ENCODE measurements around the gene C6orf120.

The C6orf120 gene

GRCh38 chr6:169724494-169725124 lies 22.7 kb downstream of the C6orf120 start, which contains the start of gene PHF10:
Gene PHF10, minus strand, starts transcription at chr6:169724500. Its CDS starts 569 bp downstream, at chr6:169723931.
- Histone ChIP-seq H3K4me1 (ENCODE audit: control insufficient read depth, insufficient read depth, low read length) (peaks cover 8% of the 10 kb centered on the region), H3K27ac (ENCODE audit: low read length) (peak within 1 kb of the TSS; percentile 70), H3K4me3 (ENCODE audit: low read length in 2 of 2) (peak within 1 kb of the TSS; percentile 80 to 84), H3K9ac (ENCODE audit: low read length in 2 of 2) (peak within 1 kb of the TSS; percentile 75 to 84), H3K27me3 (ENCODE audit: control insufficient read depth in 1 of 2, insufficient read depth in 2 of 2, low read length in 2 of 2) (no peaks in the 10 kb centered on the region), H3K36me3 (ENCODE audit: control insufficient read depth in 2 of 2, insufficient read depth in 2 of 2, low read length in 2 of 2) (no peaks in the 10 kb centered on the region), H3K9me3 (ENCODE audit: control insufficient read depth in 2 of 2, low read length in 2 of 2) (no peaks in the 10 kb centered on the region)

DNA sequence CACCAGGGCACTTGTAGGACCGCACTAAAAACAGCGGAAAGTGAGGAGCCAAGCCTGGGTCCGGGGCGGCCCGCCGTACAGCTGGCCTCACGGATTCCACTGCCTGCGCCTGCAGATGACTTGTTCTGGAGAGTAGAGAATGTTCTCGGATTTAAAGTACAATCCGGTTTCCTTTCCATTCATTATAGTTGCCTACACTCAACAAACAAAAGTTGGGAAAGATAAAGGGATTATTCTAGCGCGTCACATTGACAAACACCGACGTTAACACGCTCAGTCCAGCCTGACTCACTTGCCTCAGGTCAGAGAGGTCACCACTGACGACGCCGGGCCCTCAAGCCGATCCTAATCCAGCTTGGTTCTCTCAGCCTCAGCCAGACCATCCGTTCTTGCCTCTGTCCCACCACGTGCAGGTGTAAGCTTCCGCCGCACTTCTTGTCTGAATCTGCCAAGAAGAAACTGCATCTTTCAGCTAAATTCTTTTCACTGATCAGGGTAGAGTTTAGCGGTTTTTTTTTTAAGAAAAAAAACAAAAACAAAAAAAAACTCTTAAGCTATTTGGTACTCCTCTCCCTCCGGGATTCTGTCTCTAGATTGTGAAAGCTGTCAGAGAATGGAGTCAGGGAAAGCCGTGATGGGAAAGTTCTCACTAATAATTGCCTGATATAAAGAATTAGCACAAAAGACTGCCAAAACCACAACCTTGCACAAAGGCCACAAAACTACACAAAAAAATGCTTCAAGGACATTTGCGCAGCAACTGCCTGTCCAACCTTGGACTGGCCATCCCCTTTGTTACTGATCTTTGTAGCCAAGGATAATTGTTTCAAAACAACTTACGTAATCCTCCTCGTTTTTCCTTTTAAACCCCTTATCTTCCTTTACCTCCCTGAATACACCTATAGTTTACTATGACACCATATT lies 23.5 kb downstream of the C6orf120 start:
- Histone ChIP-seq H3K4me1 (ENCODE audit: control insufficient read depth, insufficient read depth, low read length) (peaks cover 8% of the 10 kb centered on the region), H3K27me3 (ENCODE audit: control insufficient read depth in 1 of 2, insufficient read depth in 2 of 2, low read length in 2 of 2) (no peaks in the 10 kb centered on the region), H3K4me3 (ENCODE audit: low read length in 2 of 2) (peak overlapping the region; percentile 73 to 75), H3K27ac (ENCODE audit: low read length) (peak overlapping the region; percentile 64), H3K36me3 (ENCODE audit: control insufficient read depth in 2 of 2, insufficient read depth in 2 of 2, low read length in 2 of 2) (no peaks in the 10 kb centered on the region), H3K9me3 (ENCODE audit: control insufficient read depth in 2 of 2, low read length in 2 of 2) (no peaks in the 10 kb centered on the region), H3K9ac (ENCODE audit: low read length in 2 of 2) (peak overlapping the region; percentile 55 to 75)

GRCh38 chr6:169726049-169726400 lies 24.1 kb downstream of the C6orf120 start:
- Histone ChIP-seq H3K9me3 (ENCODE audit: control insufficient read depth in 2 of 2, low read length in 2 of 2) (no peaks in the 10 kb centered on the region), H3K27ac (ENCODE audit: low read length) (no peak overlapping the region), H3K27me3 (ENCODE audit: control insufficient read depth in 1 of 2, insufficient read depth in 2 of 2, low read length in 2 of 2) (no peaks in the 10 kb centered on the region), H3K36me3 (ENCODE audit: control insufficient read depth in 2 of 2, insufficient read depth in 2 of 2, low read length in 2 of 2) (no peaks in the 10 kb centered on the region), H3K4me1 (ENCODE audit: control insufficient read depth, insufficient read depth, low read length) (peaks cover 8% of the 10 kb centered on the region), H3K4me3 (ENCODE audit: low read length in 2 of 2) (no peak overlapping the region), H3K9ac (ENCODE audit: low read length in 2 of 2) (no peak overlapping the region)

DNA sequence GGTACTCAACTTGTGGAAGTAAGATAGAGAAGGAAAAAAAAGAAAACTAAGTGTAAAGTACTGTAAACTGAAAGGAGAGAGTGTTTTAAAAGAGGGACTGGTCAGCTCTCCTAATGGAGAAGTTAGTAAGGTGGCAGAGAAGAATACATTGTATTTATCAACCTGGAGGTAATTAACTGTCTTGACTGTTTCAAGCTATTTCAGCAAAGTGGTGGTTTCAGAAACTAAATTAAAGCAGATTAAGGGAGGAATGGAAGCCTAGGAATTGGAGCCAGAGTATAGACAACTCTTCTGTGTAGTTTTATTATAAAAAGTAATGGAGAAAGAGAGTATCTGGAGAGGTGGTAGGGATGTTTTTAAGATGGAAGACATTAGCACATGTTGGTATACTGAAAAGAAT lies 25.0 kb downstream of the C6orf120 start:
- Histone ChIP-seq H3K27me3 (ENCODE audit: control insufficient read depth in 1 of 2, insufficient read depth in 2 of 2, low read length in 2 of 2) (no peaks in the 10 kb centered on the region), H3K36me3 (ENCODE audit: control insufficient read depth in 2 of 2, insufficient read depth in 2 of 2, low read length in 2 of 2) (no peaks in the 10 kb centered on the region), H3K27ac (ENCODE audit: low read length) (no peak overlapping the region), H3K4me1 (ENCODE audit: control insufficient read depth, insufficient read depth, low read length) (peaks cover 8% of the 10 kb centered on the region), H3K9me3 (ENCODE audit: control insufficient read depth in 2 of 2, low read length in 2 of 2) (no peaks in the 10 kb centered on the region), H3K9ac (ENCODE audit: low read length in 2 of 2) (no peak overlapping the region), H3K4me3 (ENCODE audit: low read length in 2 of 2) (no peak overlapping the region)

DNA sequence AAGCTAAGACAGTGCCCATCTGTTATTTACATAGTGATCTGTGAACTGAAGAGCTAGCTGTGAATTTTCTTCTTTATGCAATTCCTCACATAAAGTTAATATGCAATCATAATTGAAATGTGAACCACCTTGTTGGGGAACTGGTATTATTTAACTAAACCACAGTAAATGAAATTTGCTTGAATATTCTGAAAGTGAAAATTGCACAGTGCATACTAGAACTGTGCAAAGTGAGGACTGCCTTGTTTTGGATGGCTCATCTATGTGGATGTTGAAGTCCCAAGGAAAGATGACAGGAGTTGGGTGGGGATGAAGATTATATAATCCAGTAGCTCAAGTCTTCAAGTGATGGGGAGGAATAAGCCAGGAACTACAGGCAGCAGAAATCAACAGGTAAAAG lies 28.0 kb downstream of the C6orf120 start:
- H3K4me3 ChIP-seq (ENCODE audit: low read length in 2 of 2): no peak overlapping the region
- H3K9ac ChIP-seq (ENCODE audit: low read length in 2 of 2): no peak overlapping the region
- H3K27ac ChIP-seq (ENCODE audit: low read length): no peak overlapping the region
- peaks cover 3% of the 10 kb centered on the region for H3K4me1 ChIP-seq (ENCODE audit: control insufficient read depth, insufficient read depth, low read length)
- no peaks in the 10 kb centered on the region for H3K36me3 ChIP-seq (ENCODE audit: control insufficient read depth in 2 of 2, insufficient read depth in 2 of 2, low read length in 2 of 2)
- no peaks in the 10 kb centered on the region for H3K27me3 ChIP-seq (ENCODE audit: control insufficient read depth in 1 of 2, insufficient read depth in 2 of 2, low read length in 2 of 2)
- H3K9me3 ChIP-seq (ENCODE audit: control insufficient read depth in 2 of 2, low read length in 2 of 2): no peaks in the 10 kb centered on the region

- Histone ChIP-seq H3K27ac (ENCODE audit: low read length) (no peak overlapping the region), H3K4me1 (ENCODE audit: control insufficient read depth, insufficient read depth, low read length) (peaks cover 5% of the 10 kb centered on the region), H3K4me3 (ENCODE audit: low read length in 2 of 2) (no peak overlapping the region), H3K9me3 (ENCODE audit: control insufficient read depth in 2 of 2, low read length in 2 of 2) (no peaks in the 10 kb centered on the region), H3K9ac (ENCODE audit: low read length in 2 of 2) (no peak overlapping the region), H3K27me3 (ENCODE audit: control insufficient read depth in 1 of 2, insufficient read depth in 2 of 2, low read length in 2 of 2) (no peaks in the 10 kb centered on the region), H3K36me3 (ENCODE audit: control insufficient read depth in 2 of 2, insufficient read depth in 2 of 2, low read length in 2 of 2) (no peaks in the 10 kb centered on the region)
Observed at GRCh38 chr6:169738204-169738975, 36.5 kb downstream of the C6orf120 start.

- Histone ChIP-seq H3K27ac (ENCODE audit: low read length) (no peak overlapping the region), H3K27me3 (ENCODE audit: control insufficient read depth in 1 of 2, insufficient read depth in 2 of 2, low read length in 2 of 2) (no peaks in the 10 kb centered on the region), H3K4me1 (ENCODE audit: control insufficient read depth, insufficient read depth, low read length) (peaks cover 5% of the 10 kb centered on the region), H3K9me3 (ENCODE audit: control insufficient read depth in 2 of 2, low read length in 2 of 2) (no peaks in the 10 kb centered on the region), H3K4me3 (ENCODE audit: low read length in 2 of 2) (no peak overlapping the region), H3K9ac (ENCODE audit: low read length in 2 of 2) (no peak overlapping the region), H3K36me3 (ENCODE audit: control insufficient read depth in 2 of 2, insufficient read depth in 2 of 2, low read length in 2 of 2) (no peaks in the 10 kb centered on the region)
Observed at GRCh38 chr6:169738976-169739529, 37.1 kb downstream of the C6orf120 start.

DNA sequence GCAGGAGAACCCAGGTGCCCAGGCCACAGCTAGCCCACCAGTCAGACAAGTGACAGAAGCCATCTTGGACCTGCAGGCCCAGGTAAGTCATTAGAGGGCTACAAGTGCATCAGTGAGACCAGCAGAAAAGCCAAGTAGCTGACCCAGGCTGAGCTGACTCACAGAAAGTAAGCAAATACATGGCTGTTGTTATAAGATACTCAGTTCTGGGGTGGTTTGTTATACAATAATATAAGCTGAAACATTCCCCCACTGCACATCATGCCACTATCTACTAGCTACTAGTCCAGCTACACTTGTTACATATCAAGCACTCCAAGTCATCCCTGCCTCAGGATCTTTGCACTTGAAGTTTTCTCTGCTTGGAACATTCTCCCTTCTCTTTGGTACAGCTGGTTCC lies 39.4 kb downstream of the C6orf120 start:
- H3K27ac ChIP-seq (ENCODE audit: low read length): no peak overlapping the region
- H3K9ac ChIP-seq (ENCODE audit: low read length in 2 of 2): no peak overlapping the region
- H3K27me3 ChIP-seq (ENCODE audit: control insufficient read depth in 1 of 2, insufficient read depth in 2 of 2, low read length in 2 of 2): no peaks in the 10 kb centered on the region
- no peaks in the 10 kb centered on the region for H3K9me3 ChIP-seq (ENCODE audit: control insufficient read depth in 2 of 2, low read length in 2 of 2)
- H3K4me1 ChIP-seq (ENCODE audit: control insufficient read depth, insufficient read depth, low read length): peaks cover 5% of the 10 kb centered on the region
- H3K36me3 ChIP-seq (ENCODE audit: control insufficient read depth in 2 of 2, insufficient read depth in 2 of 2, low read length in 2 of 2): no peaks in the 10 kb centered on the region
- H3K4me3 ChIP-seq (ENCODE audit: low read length in 2 of 2): no peak overlapping the region

DNA sequence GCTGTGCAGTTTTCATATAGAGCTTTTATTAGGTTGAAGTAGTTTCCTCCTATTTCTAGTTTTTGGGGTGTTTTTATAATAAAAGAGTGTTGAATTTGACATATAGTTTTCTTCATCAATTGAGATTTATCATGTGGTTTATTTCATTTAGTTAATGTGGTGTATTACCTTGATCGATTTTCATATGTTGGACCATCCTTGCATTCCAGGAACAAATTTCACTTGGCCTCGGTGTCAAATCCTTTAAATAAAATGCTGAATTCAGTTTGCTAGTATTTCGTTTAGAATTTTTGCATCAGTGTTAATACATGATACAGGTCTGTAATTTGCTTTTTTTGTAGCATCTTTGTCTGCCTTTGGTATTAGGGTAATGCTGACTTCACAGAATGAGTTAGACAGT lies 43.5 kb downstream of the C6orf120 start:
- H3K9ac ChIP-seq (ENCODE audit: low read length in 2 of 2): no peak overlapping the region
- peaks cover under 1% of the 10 kb centered on the region for H3K4me1 ChIP-seq (ENCODE audit: control insufficient read depth, insufficient read depth, low read length)
- H3K27me3 ChIP-seq (ENCODE audit: control insufficient read depth in 1 of 2, insufficient read depth in 2 of 2, low read length in 2 of 2): no peaks in the 10 kb centered on the region
- no peak overlapping the region for H3K4me3 ChIP-seq (ENCODE audit: low read length in 2 of 2)
- no peaks in the 10 kb centered on the region for H3K9me3 ChIP-seq (ENCODE audit: control insufficient read depth in 2 of 2, low read length in 2 of 2)
- H3K27ac ChIP-seq (ENCODE audit: low read length): no peak overlapping the region
- no peaks in the 10 kb centered on the region for H3K36me3 ChIP-seq (ENCODE audit: control insufficient read depth in 2 of 2, insufficient read depth in 2 of 2, low read length in 2 of 2)

GRCh38 chr6:169746556-169746955 lies 44.6 kb downstream of the C6orf120 start:
- Histone ChIP-seq H3K27me3 (ENCODE audit: control insufficient read depth in 1 of 2, insufficient read depth in 2 of 2, low read length in 2 of 2) (no peaks in the 10 kb centered on the region), H3K27ac (ENCODE audit: low read length) (no peak overlapping the region), H3K9ac (ENCODE audit: low read length in 2 of 2) (no peak overlapping the region), H3K4me3 (ENCODE audit: low read length in 2 of 2) (no peak overlapping the region), H3K4me1 (ENCODE audit: control insufficient read depth, insufficient read depth, low read length) (peaks cover 7% of the 10 kb centered on the region), H3K36me3 (ENCODE audit: control insufficient read depth in 2 of 2, insufficient read depth in 2 of 2, low read length in 2 of 2) (no peaks in the 10 kb centered on the region), H3K9me3 (ENCODE audit: control insufficient read depth in 2 of 2, low read length in 2 of 2) (no peaks in the 10 kb centered on the region)

Data from stomach smooth muscle (tissue), 2 donors.